Islet of Langerhans (tissue), 1 donor: ENCODE data around the gene TSPAN4.

Source experiments
- FAIRE-seq: peaks from one replicate; lab custom pipeline; 2011; peaks lifted over from hg19 to GRCh38; lab: Jason Lieb, UNC

Gene TSPAN4

GRCh38 chr11:808427-809286 lies 34.0 kb upstream of the TSPAN4 start:
- FAIRE-seq = no peak

- peak; percentile 65 for FAIRE-seq
These were observed 33.2 kb upstream of the TSPAN4 start, which contains the start of gene RPLP2 for GRCh38 chr11:809287-810039. Gene RPLP2 (plus strand): TSS chr11:809967. CDS start chr11:810235, 268 bp downstream.

- no peak for FAIRE-seq
These were observed 32.5 kb upstream of the TSPAN4 start for GRCh38 chr11:810040-810567.

GRCh38 chr11:811446-812245 lies 31.0 kb upstream of the TSPAN4 start:
- FAIRE-seq = no peak

GRCh38 chr11:812390-812789 lies 30.3 kb upstream of the TSPAN4 start:
- no peak for FAIRE-seq

- FAIRE-seq = no peak
These were observed 29.6 kb upstream of the TSPAN4 start for GRCh38 chr11:813072-813455.

- FAIRE-seq = no peak
These were observed 29.1 kb upstream of the TSPAN4 start for GRCh38 chr11:813456-814096.

GRCh38 chr11:815675-816432 lies 26.8 kb upstream of the TSPAN4 start:
- no peak for FAIRE-seq

GRCh38 chr11:816433-816779 lies 26.2 kb upstream of the TSPAN4 start:
- no peak for FAIRE-seq

- FAIRE-seq = no peak
These were observed 24.1 kb upstream of the TSPAN4 start, which contains the start of gene PNPLA2 for GRCh38 chr11:818396-819128. Gene PNPLA2 (plus strand): TSS chr11:818914. CDS start chr11:819719, 805 bp downstream.

GRCh38 chr11:819129-819931 lies 23.3 kb upstream of the TSPAN4 start:
- FAIRE-seq = no peak

- FAIRE-seq = no peak
These were observed 22.6 kb upstream of the TSPAN4 start for GRCh38 chr11:819943-820649.

- no peak for FAIRE-seq
These were observed 21.8 kb upstream of the TSPAN4 start for GRCh38 chr11:820655-821511.

GRCh38 chr11:821512-822371 lies 20.9 kb upstream of the TSPAN4 start:
- FAIRE-seq = no peak

- FAIRE-seq = no peak
These were observed 19.0 kb upstream of the TSPAN4 start for GRCh38 chr11:823441-824291.
